HG03108 (cell line): ENCODE data around the gene IMPG2.

Experiments used
- ATAC-seq: cut with Tn5 transposase; IDR thresholded peaks from one replicate; pipeline ENCODE4 v1.9.1; 2021; ENCODE audit warnings: moderate library complexity; ENCODE audit not compliant: unreplicated experiment

The IMPG2 gene

GRCh38 chr3:101243285-101244211 lies 76.8 kb downstream of the IMPG2 start:
- no peak for ATAC-seq

GRCh38 chr3:101240719-101241399 lies 79.5 kb downstream of the IMPG2 start:
- no peak for ATAC-seq

GRCh38 chr3:101235048-101235447 lies 85.3 kb downstream of the IMPG2 start:
- no peak for ATAC-seq

- no peak for ATAC-seq
Measured at GRCh38 chr3:101230618-101231017, 89.8 kb downstream of the IMPG2 start.

GRCh38 chr3:101229681-101230080 lies 90.7 kb downstream of the IMPG2 start:
- ATAC-seq, result no peak

- ATAC-seq, result no peak
Measured at GRCh38 chr3:101228441-101228840, 91.9 kb downstream of the IMPG2 start.

- no peak for ATAC-seq
Measured at GRCh38 chr3:101224739-101225138, 95.6 kb downstream of the IMPG2 start.

GRCh38 chr3:101223016-101223415 lies 97.4 kb downstream of the IMPG2 start:
- ATAC-seq, result no peak

GRCh38 chr3:101219842-101220560 lies 100.4 kb downstream of the IMPG2 start:
- ATAC-seq, result no peak

GRCh38 chr3:101217472-101218245 lies 102.7 kb downstream of the IMPG2 start:
- ATAC-seq, result no peak

- ATAC-seq, result no peak
Measured at GRCh38 chr3:101216710-101217465, 103.5 kb downstream of the IMPG2 start.

GRCh38 chr3:101212730-101213129 lies 107.6 kb downstream of the IMPG2 start:
- ATAC-seq, result no peak

- ATAC-seq, result no peak
Measured at GRCh38 chr3:101204246-101204645, 116.1 kb downstream of the IMPG2 start.

- no peak for ATAC-seq
Measured at GRCh38 chr3:101203411-101203810, 117.0 kb downstream of the IMPG2 start.

GRCh38 chr3:101202640-101203039 lies 117.7 kb downstream of the IMPG2 start:
- ATAC-seq, result no peak

GRCh38 chr3:101200461-101200860 lies 119.9 kb downstream of the IMPG2 start:
- ATAC-seq, result no peak

- ATAC-seq, result no peak
Measured at GRCh38 chr3:101195951-101196713, 124.2 kb downstream of the IMPG2 start.

GRCh38 chr3:101194392-101194791 lies 126.0 kb downstream of the IMPG2 start:
- no peak for ATAC-seq

- no peak for ATAC-seq
Measured at GRCh38 chr3:101193957-101194356, 126.4 kb downstream of the IMPG2 start.
